CD14-positive monocyte (primary cell): ENCODE results near the gene F10. TPM values are rescaled to one million over a fixed set of nuclear protein-coding genes. Genes with fewer than 3 reads are reported as not detected.

ENCODE experiments used
- DNase-seq, 3 donors: peaks; one replicate each; pipeline ENCODE4 v3.0.0-alpha.2; 2011 to 2022
- H2AFZ ChIP-seq: 2 replicates; pipeline ENCODE4 v1.6.0; 2012; ENCODE audit warnings: mild to moderate bottlenecking, low read depth, low read length, inconsistent platforms; ENCODE audit not compliant: insufficient read depth, poor library complexity, severe bottlenecking
- H3K27ac ChIP-seq, 2 donors: 1 replicate in 1 of 2; 2 replicates in 1 of 2; pipeline ENCODE4 v1.5.1; 2012 to 2013; ENCODE audit warnings: low read length in 2 of 2, control low read depth in 1 of 2, inconsistent platforms in 1 of 2, low read depth in 1 of 2, mild to moderate bottlenecking in 1 of 2
- H3K27me3 ChIP-seq, 2 donors: one replicate each; pipeline versions ENCODE4 v1.6.0 to v1.6.1; 2011 to 2013; ENCODE audit warnings: low read length in 2 of 2; ENCODE audit not compliant: control insufficient read depth in 2 of 2, insufficient read depth in 2 of 2
- H3K36me3 ChIP-seq, 2 donors: replicated peaks in 1 of 2; 1 replicate in 1 of 2; 2 replicates in 1 of 2; pipeline versions ENCODE4 v1.5.1 to v1.6.1; 2012 to 2013; ENCODE audit warnings: low read length in 2 of 2, control low read depth in 1 of 2, inconsistent platforms in 1 of 2, mild to moderate bottlenecking in 1 of 2; ENCODE audit not compliant: insufficient read depth in 2 of 2, control insufficient read depth in 1 of 2
- H3K4me1 ChIP-seq, 2 donors: 1 replicate in 1 of 2; 2 replicates in 1 of 2; pipeline versions ENCODE4 v1.5.1 to v1.6.1; 2012 to 2013; ENCODE audit warnings: low read length in 2 of 2, control low read depth in 1 of 2, inconsistent platforms in 1 of 2, mild to moderate bottlenecking in 1 of 2, moderate library complexity in 1 of 2; ENCODE audit not compliant: insufficient read depth in 2 of 2, control insufficient read depth in 1 of 2
- H3K4me2 ChIP-seq: replicated peaks from 2 replicates; pipeline ENCODE3; 2012; ENCODE audit warnings: low read length, moderate library complexity, mild to moderate bottlenecking; ENCODE audit not compliant: poor library complexity, severe bottlenecking; ENCODE audit errors: extremely low read depth
- H3K4me3 ChIP-seq, 3 experiments: fragments of 200-600 bp in 1 of 3; sonication (generic) in 1 of 3; replicated peaks in 1 of 3; 1 replicate in 2 of 3; 2 replicates in 1 of 3; pipeline ENCODE4 v1.5.1; 2011 to 2013; ENCODE audit warnings: low read length in 3 of 3, mild to moderate bottlenecking in 3 of 3, control low read depth in 2 of 3, low read depth in 2 of 3, inconsistent platforms in 1 of 3, moderate library complexity in 1 of 3
- H3K79me2 ChIP-seq: 2 replicates; pipeline ENCODE4 v1.6.0; 2012; ENCODE audit warnings: mild to moderate bottlenecking, control low read depth, inconsistent platforms, low read length, moderate library complexity; ENCODE audit not compliant: insufficient read depth
- H3K9ac ChIP-seq: 2 replicates; pipeline ENCODE4 v1.6.0; 2017; ENCODE audit warnings: low read length, mild to moderate bottlenecking; ENCODE audit not compliant: insufficient read depth, poor library complexity, severe bottlenecking
- H3K9me3 ChIP-seq, 2 donors: replicated peaks in 1 of 2; 1 replicate in 1 of 2; 2 replicates in 1 of 2; pipeline versions ENCODE4 v1.5.1 to v1.6.1; 2012 to 2013; ENCODE audit warnings: low read length in 2 of 2, control low read depth in 1 of 2; ENCODE audit not compliant: control insufficient read depth in 1 of 2, insufficient read depth in 1 of 2
- H4K20me1 ChIP-seq: 2 replicates; pipeline ENCODE4 v1.6.0; 2012; ENCODE audit warnings: mild to moderate bottlenecking, low read length, control low read depth, moderate library complexity; ENCODE audit not compliant: insufficient read depth
- H3K27ac Mint-ChIP-seq, 7 donors: one replicate each; pipeline ENCODE4 v1.8.0; 2020; ENCODE audit warnings: mild to moderate bottlenecking in 7 of 7, mixed read lengths in 7 of 7, moderate library complexity in 6 of 7, inconsistent platforms in 2 of 7
- H3K27me3 Mint-ChIP-seq, 3 donors: one replicate each; pipeline ENCODE4 v1.8.0; 2021 to 2022; ENCODE audit warnings: low read depth in 3 of 3, mild to moderate bottlenecking in 3 of 3, mixed read lengths in 3 of 3, moderate library complexity in 3 of 3, inconsistent platforms in 1 of 3
- H3K36me3 Mint-ChIP-seq, 2 donors: one replicate each; pipeline ENCODE4 v1.8.0; 2020; ENCODE audit warnings: mixed read lengths in 2 of 2, inconsistent platforms in 1 of 2, mild to moderate bottlenecking in 1 of 2
- H3K4me1 Mint-ChIP-seq: one replicate; pipeline ENCODE4 v1.8.0; 2020; ENCODE audit warnings: mild to moderate bottlenecking, mixed read lengths
- H3K4me3 Mint-ChIP-seq, 2 donors: one replicate each; pipeline ENCODE4 v1.8.0; 2020; ENCODE audit warnings: mild to moderate bottlenecking in 2 of 2, mixed read lengths in 2 of 2, moderate library complexity in 1 of 2
- H3K9me3 Mint-ChIP-seq, 7 donors: one replicate each; pipeline ENCODE4 v1.8.0; 2020 to 2022; ENCODE audit warnings: mixed read lengths in 7 of 7, mild to moderate bottlenecking in 6 of 7, moderate library complexity in 6 of 7, inconsistent platforms in 2 of 7
- CTCF ChIP-seq: fragments of 200-600 bp; IDR thresholded peaks from one replicate; pipeline ENCODE4 v1.8.0; 2022; ENCODE audit warnings: antibody characterized with exemption, mild to moderate bottlenecking
- WGBS: methylation state at CpG from one replicate; pipeline ENCODE4 v1.1.5; 2013; ENCODE audit warnings: missing lambda C conversion rate; ENCODE audit not compliant: insufficient coverage; 5-methylcytosine and 5-hydroxymethylcytosine counted together
- intact Hi-C, 2 donors: fragments of 100-400 bp; cut with micrococcal nuclease; formaldehyde crosslinking; loops; one replicate each; pipeline versions ENCODE4 v1.15.0 to v1.15.1; 2023
- polyA plus RNA-seq, 3 donors: library from polyadenylated mRNA; depleted of rRNA in 1 of 3; unstranded in 2 of 3; stranded (reverse) in 1 of 3; fragments of 300-500 nt in 2 of 3; fragments of >200 nt in 1 of 3; fragmentation: Illumina TruSeq in 2 of 3; gene quantifications; 1 replicate in 2 of 3; 2 replicates in 1 of 3; pipeline ENCODE4 v1.2.3, GENCODE V29; 2012 to 2021

The F10 gene
- polyA plus RNA-seq, 3 donors = not detected

GRCh38 chr13:113121183-113121927 is 1.2 kb upstream of the F10 start:
- Histone ChIP-seq H3K9me3 (no peaks in the 10 kb centered on the region), H3K4me1 (no peaks in the 10 kb centered on the region), H3K79me2 (no peaks in the 10 kb centered on the region), H3K4me2 (no peak overlapping the region), H3K27ac (no peak overlapping the region), H4K20me1 (no peaks in the 10 kb centered on the region), H3K4me3 (no peak overlapping the region), H2AFZ (no peak overlapping the region), H3K27me3 (no peaks in the 10 kb centered on the region), H3K36me3 (no peaks in the 10 kb centered on the region), H3K9ac (no peak overlapping the region)
- Mint-ChIP-seq H3K27me3 (peaks cover 3 to 7% (median 5%) of the 10 kb centered on the region in 3 donors), H3K36me3 (no peaks in the 10 kb centered on the region), H3K9me3 (peaks cover 0 to 1% (median 0%) of the 10 kb centered on the region in 7 donors), H3K4me3 (no peak overlapping the region), H3K4me1 (no peaks in the 10 kb centered on the region), H3K27ac (peak overlapping the region in 1 of 7 donors; percentile 39)
- intact Hi-C loops = no loop called here
- no peak for DNase-seq
- TF ChIP-seq CTCF = no peak
- WGBS = 90% methylated on average over 22 of the region's 24 CpGs

DNA sequence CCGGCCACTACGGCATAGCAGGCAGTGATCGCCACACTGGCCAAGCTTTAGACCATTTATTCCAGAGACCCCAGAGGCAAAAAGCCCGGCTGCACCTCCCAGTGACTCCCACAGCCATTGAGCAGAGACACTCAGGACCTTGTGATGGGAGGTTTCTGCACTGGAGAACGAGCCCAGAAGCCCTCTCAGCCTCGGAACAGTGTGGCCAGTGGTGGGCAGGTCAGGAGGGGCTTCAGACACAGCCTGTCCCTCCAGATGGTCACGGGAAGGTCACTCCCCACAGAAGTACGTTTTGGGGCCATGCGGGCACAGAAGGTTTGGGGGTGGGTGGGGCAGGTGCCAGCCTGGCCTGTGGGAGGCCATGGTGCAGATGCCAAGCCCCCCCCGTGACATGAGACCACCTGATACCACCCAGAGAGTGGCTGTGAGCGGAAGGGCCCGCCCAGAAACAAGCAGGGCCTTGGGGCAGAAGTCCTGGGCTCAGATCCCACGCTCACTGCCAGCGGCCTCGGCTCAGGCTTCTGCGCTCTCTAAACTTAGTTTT is 599 bp upstream of the F10 start:
- Histone ChIP-seq H3K4me1 (no peaks in the 10 kb centered on the region), H3K79me2 (no peaks in the 10 kb centered on the region), H3K9ac (no peak overlapping the region), H3K27ac (no peak overlapping the region), H3K36me3 (no peaks in the 10 kb centered on the region), H2AFZ (no peak overlapping the region), H4K20me1 (no peaks in the 10 kb centered on the region), H3K27me3 (no peaks in the 10 kb centered on the region), H3K4me2 (no peak overlapping the region), H3K4me3 (no peak overlapping the region), H3K9me3 (no peaks in the 10 kb centered on the region)
- Mint-ChIP-seq H3K27me3 (peaks cover 7 to 9% (median 8%) of the 10 kb centered on the region in 3 donors), H3K36me3 (no peaks in the 10 kb centered on the region), H3K4me1 (no peaks in the 10 kb centered on the region), H3K4me3 (no peak overlapping the region), H3K9me3 (peaks cover 0 to 1% (median 0%) of the 10 kb centered on the region in 7 donors), H3K27ac (no peak overlapping the region)
- intact Hi-C loops = no loop called here
- TF ChIP-seq CTCF = no peak
- 95% methylated on average over 11 of the region's 16 CpGs for WGBS
- DNase-seq = no peak
